Cardiac muscle cell (in vitro differentiated cells and primary cell): ENCODE data around the gene DLG2. TPM values are rescaled to one million over a fixed set of nuclear protein-coding genes. Genes with fewer than 3 reads are reported as not detected.

ENCODE experiments used
- DNase-seq, 2 donors: peaks; one replicate each; pipeline versions ENCODE4 v3.0.0 to v3.0.0-alpha.2; 2010 to 2017; ENCODE audit warnings: low read depth in 1 of 2, low spot score in 1 of 2
- H3K27ac ChIP-seq: fragments of 200-600 bp; sonication (generic); 2 replicates; pipeline ENCODE4 v1.5.1; 2016
- H3K27me3 ChIP-seq: fragments of 200-600 bp; sonication (generic); 2 replicates; pipeline ENCODE4 v1.6.0; 2016; ENCODE audit warnings: control low read depth
- H3K36me3 ChIP-seq: fragments of 200-600 bp; sonication (generic); 2 replicates; pipeline ENCODE4 v1.5.1; 2016; ENCODE audit warnings: control low read depth
- H3K4me1 ChIP-seq: fragments of 200-600 bp; sonication (generic); 2 replicates; pipeline ENCODE4 v1.8.1; 2017; ENCODE audit warnings: low read depth, mild to moderate bottlenecking, mixed run types
- H3K4me3 ChIP-seq: fragments of 200-600 bp; sonication (generic); 2 replicates; pipeline ENCODE4 v1.5.1; 2016; ENCODE audit warnings: mild to moderate bottlenecking
- H3K9me3 ChIP-seq: fragments of 200-600 bp; sonication (generic); 2 replicates; pipeline ENCODE4 v1.5.1; 2017; ENCODE audit warnings: low read depth, mild to moderate bottlenecking, control low read depth
- CTCF ChIP-seq: IDR thresholded peaks from 2 replicates; pipeline ENCODE4 v1.5.1; 2012; ENCODE audit warnings: low read depth, mild to moderate bottlenecking, low read length
- polyA plus RNA-seq: library from polyadenylated mRNA; unstranded; fragments of >200 nt; fragmentation: Nextera tagmentation; extraction: Ambion mirVana; gene quantifications from 2 replicates; pipeline ENCODE4 v1.2.1, GENCODE V29; 2016
- total RNA-seq: library from RNA; depleted of rRNA; stranded (reverse); fragments of >200 nt; gene quantifications from 2 replicates; pipeline ENCODE4 v1.2.3, GENCODE V29; 2016

Gene DLG2
- total and polyA plus RNA-seq, 2 experiments from 2014 or later = 3.5 to 15.9 TPM

- Histone ChIP-seq H3K9me3 (no peaks in the 10 kb centered on the region), H3K36me3 (no peaks in the 10 kb centered on the region), H3K27ac (no peak overlapping the region), H3K27me3 (peaks cover 2% of the 10 kb centered on the region), H3K4me3 (no peak overlapping the region), H3K4me1 (no peaks in the 10 kb centered on the region)
- TF ChIP-seq CTCF = no peak
- peak in 1 of 2 donors; percentile 53 for DNase-seq
Measured at GRCh38 chr11:84437071-84437980, 1189.8 kb downstream of the DLG2 start.

- Histone ChIP-seq H3K9me3 (no peaks in the 10 kb centered on the region), H3K27ac (no peak overlapping the region), H3K36me3 (no peaks in the 10 kb centered on the region), H3K27me3 (no peaks in the 10 kb centered on the region), H3K4me3 (no peak overlapping the region), H3K4me1 (no peaks in the 10 kb centered on the region)
- TF ChIP-seq CTCF = no peak
- DNase-seq = no peak
Measured at GRCh38 chr11:84430661-84431060, 1196.5 kb downstream of the DLG2 start.

GRCh38 chr11:84425673-84426072, 1201.5 kb downstream of the DLG2 start:
- Histone ChIP-seq H3K36me3 (no peaks in the 10 kb centered on the region), H3K27ac (no peak overlapping the region), H3K9me3 (no peaks in the 10 kb centered on the region), H3K27me3 (no peaks in the 10 kb centered on the region), H3K4me1 (no peaks in the 10 kb centered on the region), H3K4me3 (no peak overlapping the region)
- no peak for DNase-seq
- no peak for TF ChIP-seq CTCF

- Histone ChIP-seq H3K4me3 (no peak overlapping the region), H3K9me3 (no peaks in the 10 kb centered on the region), H3K27ac (no peak overlapping the region), H3K4me1 (no peaks in the 10 kb centered on the region), H3K36me3 (no peaks in the 10 kb centered on the region), H3K27me3 (no peaks in the 10 kb centered on the region)
- DNase-seq = no peak
- TF ChIP-seq CTCF = no peak
Measured at GRCh38 chr11:84420271-84420670, 1206.9 kb downstream of the DLG2 start.

- no peak for TF ChIP-seq CTCF
- no peak for DNase-seq
- H3K4me1 ChIP-seq = no peaks in the 10 kb centered on the region
- H3K9me3 ChIP-seq = no peaks in the 10 kb centered on the region
- no peaks in the 10 kb centered on the region for H3K27me3 ChIP-seq
- no peak overlapping the region for H3K27ac ChIP-seq
- no peak overlapping the region for H3K4me3 ChIP-seq
- no peaks in the 10 kb centered on the region for H3K36me3 ChIP-seq
Measured at GRCh38 chr11:84419616-84420015, 1207.5 kb downstream of the DLG2 start.
